ENCODE results near the gene MRPS9.

The MRPS9 gene

GRCh38 chr2:105078906-105079495 lies 41.1 kb downstream of the MRPS9 start:
- no peak for DNase-seq (ENCODE audit: low read depth, low spot score)

GRCh38 chr2:105080461-105080860 lies 42.6 kb downstream of the MRPS9 start:
- no peak for DNase-seq (ENCODE audit: low read depth, low spot score)

- no peak for DNase-seq (ENCODE audit: low read depth, low spot score)
Measured at GRCh38 chr2:105081006-105081601, 43.2 kb downstream of the MRPS9 start.

GRCh38 chr2:105082107-105082506 lies 44.2 kb downstream of the MRPS9 start:
- DNase-seq (ENCODE audit: low read depth, low spot score), result no peak

- no peak for DNase-seq (ENCODE audit: low read depth, low spot score)
Measured at GRCh38 chr2:105085525-105085924, 47.7 kb downstream of the MRPS9 start.

GRCh38 chr2:105087273-105087672 lies 49.4 kb downstream of the MRPS9 start:
- DNase-seq (ENCODE audit: low read depth, low spot score), result no peak

- no peak for DNase-seq (ENCODE audit: low read depth, low spot score)
Measured at GRCh38 chr2:105090091-105090490, 52.2 kb downstream of the MRPS9 start.

GRCh38 chr2:105092797-105093196 lies 54.9 kb downstream of the MRPS9 start:
- no peak for DNase-seq (ENCODE audit: low read depth, low spot score)

- DNase-seq (ENCODE audit: low read depth, low spot score), result no peak
Measured at GRCh38 chr2:105099153-105099552, 61.3 kb downstream of the MRPS9 start.

GRCh38 chr2:105100046-105100840 lies 62.4 kb downstream of the MRPS9 start:
- DNase-seq (ENCODE audit: low read depth, low spot score), result no peak

- DNase-seq (ENCODE audit: low read depth, low spot score), result no peak
Measured at GRCh38 chr2:105102001-105102400, 64.1 kb downstream of the MRPS9 start.

GRCh38 chr2:105102963-105103421 lies 65.1 kb downstream of the MRPS9 start:
- DNase-seq (ENCODE audit: low read depth, low spot score), result peak; percentile 96

GRCh38 chr2:105103481-105103880 lies 65.6 kb downstream of the MRPS9 start:
- no peak for DNase-seq (ENCODE audit: low read depth, low spot score)

GRCh38 chr2:105104208-105104731 lies 66.4 kb downstream of the MRPS9 start:
- DNase-seq (ENCODE audit: low read depth, low spot score), result no peak

GRCh38 chr2:105110295-105110829 lies 72.5 kb downstream of the MRPS9 start:
- no peak for DNase-seq (ENCODE audit: low read depth, low spot score)

GRCh38 chr2:105111365-105112150 lies 73.7 kb downstream of the MRPS9 start:
- no peak for DNase-seq (ENCODE audit: low read depth, low spot score)

- DNase-seq (ENCODE audit: low read depth, low spot score), result no peak
Measured at GRCh38 chr2:105112345-105112744, 74.5 kb downstream of the MRPS9 start.

- no peak for DNase-seq (ENCODE audit: low read depth, low spot score)
Measured at GRCh38 chr2:105113616-105114291, 75.9 kb downstream of the MRPS9 start.

GRCh38 chr2:105114551-105114950 lies 76.7 kb downstream of the MRPS9 start:
- no peak for DNase-seq (ENCODE audit: low read depth, low spot score)

- no peak for DNase-seq (ENCODE audit: low read depth, low spot score)
Measured at GRCh38 chr2:105116348-105116747, 78.5 kb downstream of the MRPS9 start.

- no peak for DNase-seq (ENCODE audit: low read depth, low spot score)
Measured at GRCh38 chr2:105117565-105117964, 79.7 kb downstream of the MRPS9 start.
